GM12865 (cell line): Measurements from ENCODE around the gene CRIM1.

Source experiments
- DNase-seq: peaks from one replicate; pipeline ENCODE4 v3.0.0; 2010; ENCODE audit warnings: low read depth
- H3K4me3 ChIP-seq: 2 replicates; pipeline ENCODE4 v1.5.1; 2011; ENCODE audit warnings: mild to moderate bottlenecking, low read depth, low read length, control low read depth
- TF ChIP-seq, protein P1 (sequence below): IDR thresholded peaks from 2 replicates; pipeline ENCODE4 v1.5.1; 2011; ENCODE audit warnings: low read length, control low read depth, low read depth, inconsistent platforms; ENCODE audit not compliant: insufficient read depth; ENCODE audit errors: missing control alignments

The CRIM1 gene

GRCh38 chr2:36409935-36410334 lies 54.4 kb downstream of the CRIM1 start:
- H3K4me3 ChIP-seq: no peak overlapping the region
- DNase-seq: no peak
- TF ChIP-seq, protein P1, sequence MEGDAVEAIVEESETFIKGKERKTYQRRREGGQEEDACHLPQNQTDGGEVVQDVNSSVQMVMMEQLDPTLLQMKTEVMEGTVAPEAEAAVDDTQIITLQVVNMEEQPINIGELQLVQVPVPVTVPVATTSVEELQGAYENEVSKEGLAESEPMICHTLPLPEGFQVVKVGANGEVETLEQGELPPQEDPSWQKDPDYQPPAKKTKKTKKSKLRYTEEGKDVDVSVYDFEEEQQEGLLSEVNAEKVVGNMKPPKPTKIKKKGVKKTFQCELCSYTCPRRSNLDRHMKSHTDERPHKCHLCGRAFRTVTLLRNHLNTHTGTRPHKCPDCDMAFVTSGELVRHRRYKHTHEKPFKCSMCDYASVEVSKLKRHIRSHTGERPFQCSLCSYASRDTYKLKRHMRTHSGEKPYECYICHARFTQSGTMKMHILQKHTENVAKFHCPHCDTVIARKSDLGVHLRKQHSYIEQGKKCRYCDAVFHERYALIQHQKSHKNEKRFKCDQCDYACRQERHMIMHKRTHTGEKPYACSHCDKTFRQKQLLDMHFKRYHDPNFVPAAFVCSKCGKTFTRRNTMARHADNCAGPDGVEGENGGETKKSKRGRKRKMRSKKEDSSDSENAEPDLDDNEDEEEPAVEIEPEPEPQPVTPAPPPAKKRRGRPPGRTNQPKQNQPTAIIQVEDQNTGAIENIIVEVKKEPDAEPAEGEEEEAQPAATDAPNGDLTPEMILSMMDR: no peak

GRCh38 chr2:36410681-36411080 lies 55.1 kb downstream of the CRIM1 start:
- TF ChIP-seq, protein P1: no peak
- DNase-seq: no peak
- no peak overlapping the region for H3K4me3 ChIP-seq

DNA sequence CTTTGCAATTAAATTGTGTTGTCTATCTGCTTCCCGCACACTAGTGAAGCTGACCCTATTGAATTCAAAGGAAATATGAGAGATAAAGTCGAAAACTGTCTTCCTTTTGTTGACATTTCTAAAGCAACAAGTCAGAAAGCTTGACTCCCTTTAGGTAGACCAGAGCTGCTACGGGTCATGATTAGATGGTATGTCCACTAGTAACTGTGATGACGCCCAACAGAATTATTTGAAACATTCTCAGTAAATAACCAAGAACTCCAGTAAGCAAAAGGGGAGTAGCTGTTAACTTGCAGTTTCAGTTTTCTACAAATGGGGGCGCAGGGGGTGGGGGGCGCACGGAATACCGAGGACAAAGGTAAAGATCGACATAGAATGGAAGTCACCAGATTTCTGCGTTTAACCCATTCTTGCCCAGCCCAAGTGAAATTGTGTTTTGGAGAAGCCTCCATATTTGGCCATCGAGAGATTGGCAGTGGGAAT lies 56.4 kb downstream of the CRIM1 start:
- H3K4me3 ChIP-seq: no peak overlapping the region
- no peak for DNase-seq
- TF ChIP-seq, protein P1: no peak

DNA sequence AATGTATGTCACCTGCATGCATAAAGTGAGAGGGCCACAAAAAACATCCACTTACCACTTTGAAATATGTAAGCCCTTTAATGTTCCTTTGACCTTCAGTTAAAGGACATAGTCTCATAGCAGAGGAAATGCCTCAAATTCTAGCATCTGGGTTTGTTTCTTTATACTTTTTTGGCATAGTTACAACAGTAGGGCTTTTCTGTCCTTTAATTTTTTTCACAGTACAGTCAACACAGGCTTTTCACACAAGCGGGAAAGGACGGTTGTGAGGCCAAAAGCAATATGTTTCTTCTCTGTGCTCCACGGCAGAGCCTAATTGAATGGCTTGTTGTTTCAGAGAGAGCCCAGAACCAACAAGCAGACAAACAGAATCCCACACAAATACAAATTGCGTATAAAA lies 57.6 kb downstream of the CRIM1 start:
- no peak for DNase-seq
- no peak overlapping the region for H3K4me3 ChIP-seq
- TF ChIP-seq, protein P1: no peak

GRCh38 chr2:36414307-36414706 lies 58.7 kb downstream of the CRIM1 start:
- TF ChIP-seq, protein P1: no peak

GRCh38 chr2:36415381-36416022 lies 59.9 kb downstream of the CRIM1 start:
- H3K4me3 ChIP-seq: no peak overlapping the region
- no peak for DNase-seq
- TF ChIP-seq, protein P1: no peak

More at GRCh38 chr2:36414307-36414706, 58.7 kb downstream of the CRIM1 start:
- DNase-seq: no peak
- no peak overlapping the region for H3K4me3 ChIP-seq
